Right kidney (tissue), 1 donor: ENCODE measurements around the gene DTNB.
"Not testable (repeated sequence)": the region's sequence is repeated elsewhere in the genome, so short reads cannot be mapped to it uniquely, and the experiment has no call there.

Experiments
- DNase-seq: peaks from one replicate; pipeline ENCODE4 v3.0.0-alpha.2; 2016

DTNB gene

GRCh38 chr2:25684577-25685473 lies 11.4 kb upstream of the DTNB start:
- DNase-seq = no peak

- DNase-seq = no peak
Observed at GRCh38 chr2:25682082-25682481, 8.7 kb upstream of the DTNB start.

GRCh38 chr2:25677877-25678276 lies 4.5 kb upstream of the DTNB start:
- DNase-seq = no peak

GRCh38 chr2:25674077-25674362 lies 643 bp upstream of the DTNB start:
- no peak for DNase-seq

GRCh38 chr2:25672494-25673299 lies 680 bp downstream of the DTNB start:
- no peak for DNase-seq

- DNase-seq = no peak
Observed at GRCh38 chr2:25671622-25672021, 1.8 kb downstream of the DTNB start.

- DNase-seq = no peak
Observed at GRCh38 chr2:25669520-25669919, 3.9 kb downstream of the DTNB start.

GRCh38 chr2:25666218-25666617 lies 7.2 kb downstream of the DTNB start:
- no peak for DNase-seq

GRCh38 chr2:25665429-25665828 lies 7.9 kb downstream of the DTNB start:
- not testable (repeated sequence) for DNase-seq

GRCh38 chr2:25664965-25665307 lies 8.4 kb downstream of the DTNB start:
- DNase-seq = no peak

GRCh38 chr2:25664183-25664964 lies 9.0 kb downstream of the DTNB start:
- peak; percentile 40 for DNase-seq

- DNase-seq = no peak
Observed at GRCh38 chr2:25655316-25655715, 18.1 kb downstream of the DTNB start.

- DNase-seq = no peak
Observed at GRCh38 chr2:25654801-25655200, 18.6 kb downstream of the DTNB start.

- no peak for DNase-seq
Observed at GRCh38 chr2:25651782-25652455, 21.5 kb downstream of the DTNB start.

GRCh38 chr2:25651066-25651465 lies 22.3 kb downstream of the DTNB start:
- no peak for DNase-seq

- DNase-seq = no peak
Observed at GRCh38 chr2:25650256-25650655, 23.1 kb downstream of the DTNB start.

- DNase-seq = no peak
Observed at GRCh38 chr2:25649786-25650185, 23.6 kb downstream of the DTNB start.

- DNase-seq = no peak
Observed at GRCh38 chr2:25642298-25642697, 31.1 kb downstream of the DTNB start.

- no peak for DNase-seq
Observed at GRCh38 chr2:25639696-25640095, 33.7 kb downstream of the DTNB start.

- no peak for DNase-seq
Observed at GRCh38 chr2:25639131-25639530, 34.2 kb downstream of the DTNB start.

- no peak for DNase-seq
Observed at GRCh38 chr2:25635797-25636196, 37.6 kb downstream of the DTNB start.

GRCh38 chr2:25633801-25634200 lies 39.6 kb downstream of the DTNB start:
- DNase-seq = not testable (repeated sequence)
